DOHH2 (cell line): ENCODE measurements around the gene HTR1A.
A peak's percentile ranks its signal among the peaks of the same experiment; 100 is the strongest.

Source experiments
- H3F3A ChIP-seq: fragments of 200-600 bp; sonication (generic), shearing (Covaris generic); 2 replicates; pipeline ENCODE4 v1.6.0; 2016; ENCODE audit warnings: antibody characterized with exemption, mild to moderate bottlenecking; ENCODE audit not compliant: control insufficient read depth, insufficient read depth
- H3K27ac ChIP-seq: fragments of 200-600 bp; sonication (generic); 2 replicates; pipeline ENCODE4 v1.5.1; 2014; ENCODE audit warnings: low read depth, mild to moderate bottlenecking, low read length, moderate library complexity
- H3K27me3 ChIP-seq: fragments of 200-600 bp; sonication (generic); 2 replicates; pipeline ENCODE4 v1.6.1; 2014; ENCODE audit warnings: mild to moderate bottlenecking, low read length, mixed read lengths; ENCODE audit not compliant: control insufficient read depth
- H3K36me3 ChIP-seq: fragments of 200-600 bp; sonication (generic); 2 replicates; pipeline ENCODE4 v1.6.1; 2014; ENCODE audit warnings: mild to moderate bottlenecking, low read length, moderate library complexity, mixed read lengths; ENCODE audit not compliant: control insufficient read depth
- H3K4me1 ChIP-seq: fragments of 200-600 bp; sonication (generic); 2 replicates; pipeline ENCODE4 v1.6.1; 2014; ENCODE audit warnings: mild to moderate bottlenecking, low read length, mixed read lengths; ENCODE audit not compliant: control insufficient read depth
- H3K4me2 ChIP-seq: fragments of 200-600 bp; sonication (generic); 2 replicates; pipeline ENCODE4 v1.6.0; 2014; ENCODE audit warnings: mild to moderate bottlenecking, low read length, moderate library complexity
- H3K4me3 ChIP-seq: fragments of 200-600 bp; sonication (generic); 2 replicates; pipeline ENCODE4 v1.5.1; 2014; ENCODE audit warnings: mild to moderate bottlenecking, low read length, mixed read lengths
- H3K79me2 ChIP-seq: fragments of 200-600 bp; sonication (generic); 2 replicates; pipeline ENCODE4 v1.6.1; 2014; ENCODE audit warnings: mild to moderate bottlenecking, low read length, mixed read lengths; ENCODE audit not compliant: control insufficient read depth
- H3K9me2 ChIP-seq: fragments of 200-600 bp; sonication (generic); replicated peaks from 2 replicates; pipeline ENCODE4 v1.6.1; 2014; ENCODE audit warnings: mild to moderate bottlenecking, low read length, mixed read lengths; ENCODE audit not compliant: control insufficient read depth
- H3K9me3 ChIP-seq: fragments of 200-600 bp; sonication (generic); 2 replicates; pipeline ENCODE4 v1.6.1; 2014; ENCODE audit warnings: antibody characterized with exemption, low read length, mixed read lengths; ENCODE audit not compliant: control insufficient read depth, insufficient read depth
- H4K20me1 ChIP-seq: fragments of 200-600 bp; sonication (generic); 2 replicates; pipeline ENCODE4 v1.6.0; 2014; ENCODE audit warnings: low read depth, mild to moderate bottlenecking, antibody characterized with exemption, low read length, moderate library complexity; ENCODE audit not compliant: control insufficient read depth, insufficient read depth
- EZH2phosphoT487 ChIP-seq: fragments of 200-600 bp; sonication (generic); IDR thresholded peaks from 2 replicates; pipeline ENCODE4 v1.6.1; 2017; ENCODE audit warnings: borderline replicate concordance, mild to moderate bottlenecking, antibody characterized with exemption, low read length, moderate library complexity, mixed read lengths
- TF ChIP-seq, protein P1 (sequence below): fragments of 200-600 bp; sonication (generic); IDR thresholded peaks from one replicate; pipeline ENCODE4 v1.5.1; 2014; ENCODE audit warnings: antibody characterized with exemption, mild to moderate bottlenecking, low read depth, low read length; ENCODE audit not compliant: poor library complexity, severe bottlenecking

HTR1A gene

DNA sequence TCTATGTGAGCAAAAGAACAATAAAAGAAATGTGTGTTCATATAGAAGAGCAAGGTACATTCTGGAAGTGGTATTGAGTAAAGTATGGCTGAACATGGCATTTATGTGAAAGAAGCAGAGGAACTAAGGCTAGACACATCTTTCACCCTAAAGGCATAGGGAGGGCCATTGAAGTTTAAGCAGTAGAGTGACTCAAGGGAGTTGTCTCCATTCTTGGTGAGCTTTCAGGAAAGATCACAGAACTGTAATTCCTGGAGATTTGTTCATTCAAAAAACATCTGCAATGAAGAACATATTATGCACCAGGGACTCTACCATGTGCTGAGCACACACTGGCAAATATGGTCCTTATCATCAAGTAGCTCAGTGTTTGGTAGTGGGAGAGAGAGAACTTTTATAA is 24.8 kb upstream of the HTR1A start:
- no peaks in the 10 kb centered on the region for H3K36me3 ChIP-seq
- H4K20me1 ChIP-seq, result no peaks in the 10 kb centered on the region
- H3K27ac ChIP-seq, result no peak overlapping the region
- H3K4me2 ChIP-seq, result no peak overlapping the region
- H3K27me3 ChIP-seq, result no peaks in the 10 kb centered on the region
- H3F3A ChIP-seq, result no peaks in the 10 kb centered on the region
- no peaks in the 10 kb centered on the region for H3K4me1 ChIP-seq
- no peaks in the 10 kb centered on the region for H3K79me2 ChIP-seq
- no peaks in the 10 kb centered on the region for H3K9me2 ChIP-seq
- no peaks in the 10 kb centered on the region for H3K9me3 ChIP-seq
- H3K4me3 ChIP-seq, result no peak overlapping the region
- no peak for TF ChIP-seq EZH2phosphoT487

DNA sequence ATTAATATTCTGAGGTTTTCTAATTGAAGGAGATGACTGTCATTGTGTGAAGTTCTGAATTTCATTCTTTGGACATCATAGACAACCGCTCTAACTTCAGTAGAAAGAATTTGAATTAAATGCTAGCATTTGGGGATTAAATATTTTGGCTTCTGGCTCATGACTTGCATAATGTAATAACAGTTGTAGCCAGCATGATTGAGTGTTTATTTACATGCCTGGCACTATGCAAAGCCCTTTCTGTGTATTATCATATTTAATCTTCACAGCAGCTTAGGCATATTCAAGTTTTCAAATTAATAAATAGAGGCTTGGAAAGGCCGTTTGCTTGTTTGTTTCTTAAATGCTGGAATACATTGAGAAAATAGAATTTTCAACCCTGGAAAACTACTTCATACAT is 19.6 kb upstream of the HTR1A start:
- no peak for TF ChIP-seq EZH2phosphoT487
- TF ChIP-seq, protein P1, sequence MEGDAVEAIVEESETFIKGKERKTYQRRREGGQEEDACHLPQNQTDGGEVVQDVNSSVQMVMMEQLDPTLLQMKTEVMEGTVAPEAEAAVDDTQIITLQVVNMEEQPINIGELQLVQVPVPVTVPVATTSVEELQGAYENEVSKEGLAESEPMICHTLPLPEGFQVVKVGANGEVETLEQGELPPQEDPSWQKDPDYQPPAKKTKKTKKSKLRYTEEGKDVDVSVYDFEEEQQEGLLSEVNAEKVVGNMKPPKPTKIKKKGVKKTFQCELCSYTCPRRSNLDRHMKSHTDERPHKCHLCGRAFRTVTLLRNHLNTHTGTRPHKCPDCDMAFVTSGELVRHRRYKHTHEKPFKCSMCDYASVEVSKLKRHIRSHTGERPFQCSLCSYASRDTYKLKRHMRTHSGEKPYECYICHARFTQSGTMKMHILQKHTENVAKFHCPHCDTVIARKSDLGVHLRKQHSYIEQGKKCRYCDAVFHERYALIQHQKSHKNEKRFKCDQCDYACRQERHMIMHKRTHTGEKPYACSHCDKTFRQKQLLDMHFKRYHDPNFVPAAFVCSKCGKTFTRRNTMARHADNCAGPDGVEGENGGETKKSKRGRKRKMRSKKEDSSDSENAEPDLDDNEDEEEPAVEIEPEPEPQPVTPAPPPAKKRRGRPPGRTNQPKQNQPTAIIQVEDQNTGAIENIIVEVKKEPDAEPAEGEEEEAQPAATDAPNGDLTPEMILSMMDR, result no peak
- Histone ChIP-seq H3K4me2 (no peak overlapping the region), H3F3A (no peaks in the 10 kb centered on the region)

DNA sequence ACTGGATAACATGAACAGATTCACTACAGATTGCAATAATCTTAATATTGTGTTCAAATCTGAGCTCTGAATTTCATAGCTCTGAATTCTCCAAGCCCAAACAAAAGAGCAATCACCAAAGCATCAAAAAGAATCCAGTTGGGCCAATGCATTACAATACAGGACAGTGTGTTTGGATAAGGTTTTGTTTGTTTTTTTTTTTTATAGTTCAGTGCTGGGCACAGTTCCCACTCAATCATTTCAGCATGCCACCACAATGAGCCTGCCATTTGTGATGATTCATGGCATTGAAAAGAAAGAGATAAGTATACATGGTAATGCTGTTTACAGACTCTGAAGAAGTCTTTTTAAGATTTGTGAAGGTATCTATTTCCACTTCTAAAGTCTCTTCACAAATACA is 1.7 kb upstream of the HTR1A start:
- Histone ChIP-seq H3K4me1 (no peaks in the 10 kb centered on the region), H4K20me1 (no peaks in the 10 kb centered on the region)

More for the DNA sequence above, 19.6 kb upstream of the HTR1A start:
- H3K27me3 ChIP-seq, result no peaks in the 10 kb centered on the region
- no peaks in the 10 kb centered on the region for H3K36me3 ChIP-seq
- H3K79me2 ChIP-seq, result no peaks in the 10 kb centered on the region
- H3K4me1 ChIP-seq, result no peaks in the 10 kb centered on the region
- no peaks in the 10 kb centered on the region for H4K20me1 ChIP-seq
- H3K27ac ChIP-seq, result no peak overlapping the region
- no peaks in the 10 kb centered on the region for H3K9me2 ChIP-seq
- H3K9me3 ChIP-seq, result no peaks in the 10 kb centered on the region
- no peak overlapping the region for H3K4me3 ChIP-seq

DNA sequence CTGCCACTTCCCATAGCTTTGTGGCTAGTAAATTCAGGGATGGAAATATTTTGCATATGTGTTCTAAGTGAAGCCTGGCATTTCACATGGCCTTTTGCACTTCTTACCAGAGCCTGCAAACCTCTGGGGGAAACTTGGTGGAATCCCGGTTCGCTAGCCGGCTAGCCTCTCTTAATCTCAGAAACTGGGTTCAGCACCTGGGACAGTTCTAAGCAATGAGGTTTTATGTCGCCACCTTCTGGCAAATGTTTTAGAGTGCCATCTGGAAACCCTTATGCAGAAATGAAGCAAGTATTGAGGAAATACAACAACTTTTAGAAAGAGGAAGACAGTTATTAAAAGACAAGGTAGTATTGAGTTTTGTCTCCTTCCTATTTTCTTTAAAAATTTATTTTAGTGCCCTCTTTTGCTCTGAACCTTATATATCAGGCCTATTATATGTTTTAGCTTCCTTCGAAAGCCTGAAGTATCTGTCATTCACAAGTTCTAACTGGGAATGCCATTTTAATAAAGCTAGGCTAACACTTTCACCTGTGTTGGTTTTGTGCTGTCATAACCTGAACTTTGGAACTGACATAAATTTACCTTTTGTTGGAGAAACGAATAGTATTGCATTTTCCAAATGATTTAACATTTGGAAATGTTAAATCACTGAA is 963 bp upstream of the HTR1A start:
- Histone ChIP-seq H3K27ac (no peak overlapping the region), H3K9me3 (peaks cover 5% of the 10 kb centered on the region; the same call in 1 of the 2 replicates), H3K4me2 (no peak overlapping the region), H3K27me3 (no peaks in the 10 kb centered on the region), H3F3A (no peaks in the 10 kb centered on the region), H3K4me1 (no peaks in the 10 kb centered on the region), H4K20me1 (no peaks in the 10 kb centered on the region), H3K79me2 (no peaks in the 10 kb centered on the region), H3K9me2 (no peaks in the 10 kb centered on the region), H3K4me3 (no peak overlapping the region), H3K36me3 (no peaks in the 10 kb centered on the region)
- TF ChIP-seq EZH2phosphoT487, result no peak
- TF ChIP-seq, protein P1, result peak; percentile 77

More for the DNA sequence above, 1.7 kb upstream of the HTR1A start:
- H3K9me2 ChIP-seq, result no peaks in the 10 kb centered on the region
- H3K27me3 ChIP-seq, result no peaks in the 10 kb centered on the region
- no peaks in the 10 kb centered on the region for H3K79me2 ChIP-seq
- H3K27ac ChIP-seq, result no peak overlapping the region
- peaks cover 5% of the 10 kb centered on the region; the same call in 1 of the 2 replicates for H3K9me3 ChIP-seq
- no peak overlapping the region for H3K4me3 ChIP-seq
- H3K4me2 ChIP-seq, result no peak overlapping the region
- no peaks in the 10 kb centered on the region for H3K36me3 ChIP-seq
- no peak for TF ChIP-seq EZH2phosphoT487
- TF ChIP-seq, protein P1, result no peak
- no peaks in the 10 kb centered on the region for H3F3A ChIP-seq
